ENCODE data around the gene GLI3. TPM values are rescaled to one million over a fixed set of nuclear protein-coding genes. Genes with fewer than 3 reads are reported as not detected.

The GLI3 gene
- total and polyA plus RNA-seq, 4 experiments from 2014 or later, result 0.06 to 0.13 TPM; not detected in 2

- no peaks in the 10 kb centered on the region for H3K27me3 Mint-ChIP-seq
- POLR2A ChIA-PET (ENCODE audit: partially characterized antibody), result no interaction called here
- Histone ChIP-seq H3K4me1 (ENCODE audit: insufficient read depth, low read length) (no peaks in the 10 kb centered on the region), H3K4me3 (ENCODE audit: low read length in 2 of 2) (no peak overlapping the region), H3K27me3 (ENCODE audit: insufficient read depth, low read length) (no peaks in the 10 kb centered on the region), H3K27ac (ENCODE audit: low read depth, low read length) (no peak overlapping the region), H3K36me3 (ENCODE audit: insufficient read depth, low read length) (no peaks in the 10 kb centered on the region), H3K9me3 (ENCODE audit: control insufficient read depth in 1 of 2, low read length in 2 of 2) (no peaks in the 10 kb centered on the region)
- DNase-seq, result no peak
- peaks cover 0 to 3% (median 0%) of the 10 kb centered on the region in 8 donors for H3K9me3 Mint-ChIP-seq
- H3K27ac Mint-ChIP-seq, result no peak overlapping the region
- no peak overlapping the region for H3K4me3 Mint-ChIP-seq
- intact Hi-C loops (cut with micrococcal nuclease), result no loop called here
- no peaks in the 10 kb centered on the region for H3K36me3 Mint-ChIP-seq
- CTCF ChIA-PET (ENCODE audit: partially characterized antibody), result no interaction called here
- no peaks in the 10 kb centered on the region for H3K4me1 Mint-ChIP-seq
Observed at GRCh38 chr7:42162560-42163325, 74.3 kb downstream of the GLI3 start.

GRCh38 chr7:42161719-42162118 is 75.3 kb downstream of the GLI3 start:
- Histone ChIP-seq H3K27me3 (ENCODE audit: insufficient read depth, low read length) (no peaks in the 10 kb centered on the region), H3K27ac (ENCODE audit: low read depth, low read length) (no peak overlapping the region), H3K4me1 (ENCODE audit: insufficient read depth, low read length) (no peaks in the 10 kb centered on the region), H3K4me3 (ENCODE audit: low read length in 2 of 2) (no peak overlapping the region), H3K9me3 (ENCODE audit: control insufficient read depth in 1 of 2, low read length in 2 of 2) (no peaks in the 10 kb centered on the region), H3K36me3 (ENCODE audit: insufficient read depth, low read length) (no peaks in the 10 kb centered on the region)
- no peaks in the 10 kb centered on the region for H3K4me1 Mint-ChIP-seq
- H3K27ac Mint-ChIP-seq, result no peak overlapping the region
- ChIA-PET POLR2A (ENCODE audit: partially characterized antibody) (no interaction called here), CTCF (ENCODE audit: partially characterized antibody) (no interaction called here)
- H3K4me3 Mint-ChIP-seq, result no peak overlapping the region
- intact Hi-C loops (cut with micrococcal nuclease), result no loop called here
- no peak for DNase-seq
- peaks cover 0 to 3% (median 0%) of the 10 kb centered on the region in 8 donors for H3K9me3 Mint-ChIP-seq
- no peaks in the 10 kb centered on the region for H3K36me3 Mint-ChIP-seq
- H3K27me3 Mint-ChIP-seq, result no peaks in the 10 kb centered on the region

GRCh38 chr7:42161110-42161509 is 75.9 kb downstream of the GLI3 start:
- ChIA-PET CTCF (ENCODE audit: partially characterized antibody) (no interaction called here), POLR2A (ENCODE audit: partially characterized antibody) (no interaction called here)
- H3K4me1 ChIP-seq (ENCODE audit: insufficient read depth, low read length), result no peaks in the 10 kb centered on the region
- Mint-ChIP-seq H3K4me1 (no peaks in the 10 kb centered on the region), H3K36me3 (no peaks in the 10 kb centered on the region), H3K27ac (no peak overlapping the region), H3K27me3 (no peaks in the 10 kb centered on the region), H3K4me3 (no peak overlapping the region), H3K9me3 (peaks cover 0 to 3% (median 0%) of the 10 kb centered on the region in 8 donors)
- no peak overlapping the region for H3K27ac ChIP-seq (ENCODE audit: low read depth, low read length)
- intact Hi-C loops (cut with micrococcal nuclease), result no loop called here
- no peaks in the 10 kb centered on the region for H3K36me3 ChIP-seq (ENCODE audit: insufficient read depth, low read length)
- H3K4me3 ChIP-seq (ENCODE audit: low read length in 2 of 2), result no peak overlapping the region
- no peaks in the 10 kb centered on the region for H3K9me3 ChIP-seq (ENCODE audit: control insufficient read depth in 1 of 2, low read length in 2 of 2)
- no peak for DNase-seq
- H3K27me3 ChIP-seq (ENCODE audit: insufficient read depth, low read length), result no peaks in the 10 kb centered on the region

- no peaks in the 10 kb centered on the region for H3K27me3 Mint-ChIP-seq
- H3K27ac Mint-ChIP-seq, result no peak overlapping the region
- no peak overlapping the region for H3K27ac ChIP-seq (ENCODE audit: low read depth, low read length)
- no peaks in the 10 kb centered on the region for H3K27me3 ChIP-seq (ENCODE audit: insufficient read depth, low read length)
- H3K4me1 ChIP-seq (ENCODE audit: insufficient read depth, low read length), result no peaks in the 10 kb centered on the region
- H3K36me3 Mint-ChIP-seq, result no peaks in the 10 kb centered on the region
- H3K4me3 ChIP-seq (ENCODE audit: low read length in 2 of 2), result no peak overlapping the region
- no peaks in the 10 kb centered on the region for H3K9me3 ChIP-seq (ENCODE audit: control insufficient read depth in 1 of 2, low read length in 2 of 2)
- no peak overlapping the region for H3K4me3 Mint-ChIP-seq
- ChIA-PET POLR2A (ENCODE audit: partially characterized antibody) (no interaction called here), CTCF (ENCODE audit: partially characterized antibody) (no interaction called here)
- H3K4me1 Mint-ChIP-seq, result no peaks in the 10 kb centered on the region
- peaks cover 0 to 3% (median 0%) of the 10 kb centered on the region in 8 donors for H3K9me3 Mint-ChIP-seq
- no peak for DNase-seq
- H3K36me3 ChIP-seq (ENCODE audit: insufficient read depth, low read length), result no peaks in the 10 kb centered on the region
- intact Hi-C loops (cut with micrococcal nuclease), result no loop called here
Observed at GRCh38 chr7:42159130-42159529, 77.9 kb downstream of the GLI3 start.

- Mint-ChIP-seq H3K27ac (no peak overlapping the region), H3K36me3 (no peaks in the 10 kb centered on the region), H3K4me3 (no peak overlapping the region), H3K4me1 (no peaks in the 10 kb centered on the region), H3K27me3 (no peaks in the 10 kb centered on the region), H3K9me3 (no peaks in the 10 kb centered on the region)
- Histone ChIP-seq H3K27ac (ENCODE audit: low read depth, low read length) (no peak overlapping the region), H3K4me1 (ENCODE audit: insufficient read depth, low read length) (no peaks in the 10 kb centered on the region), H3K27me3 (ENCODE audit: insufficient read depth, low read length) (no peaks in the 10 kb centered on the region), H3K9me3 (ENCODE audit: control insufficient read depth in 1 of 2, low read length in 2 of 2) (no peaks in the 10 kb centered on the region), H3K4me3 (ENCODE audit: low read length in 2 of 2) (no peak overlapping the region), H3K36me3 (ENCODE audit: insufficient read depth, low read length) (no peaks in the 10 kb centered on the region)
- no peak for DNase-seq
- intact Hi-C loops (cut with micrococcal nuclease), result no loop called here
- ChIA-PET CTCF (ENCODE audit: partially characterized antibody) (no interaction called here), POLR2A (ENCODE audit: partially characterized antibody) (no interaction called here)
Observed at GRCh38 chr7:42156967-42157721, 79.9 kb downstream of the GLI3 start.

- POLR2A ChIA-PET (ENCODE audit: partially characterized antibody), result no interaction called here
- CTCF ChIA-PET (ENCODE audit: partially characterized antibody), result no interaction called here
- H3K27me3 ChIP-seq (ENCODE audit: insufficient read depth, low read length), result no peaks in the 10 kb centered on the region
- intact Hi-C loops (cut with micrococcal nuclease), result no loop called here
- H3K9me3 Mint-ChIP-seq, result no peaks in the 10 kb centered on the region
- DNase-seq, result no peak
- H3K4me3 Mint-ChIP-seq, result no peak overlapping the region
- H3K4me1 Mint-ChIP-seq, result no peaks in the 10 kb centered on the region
- no peaks in the 10 kb centered on the region for H3K9me3 ChIP-seq (ENCODE audit: control insufficient read depth in 1 of 2, low read length in 2 of 2)
- no peaks in the 10 kb centered on the region for H3K36me3 Mint-ChIP-seq
- H3K4me3 ChIP-seq (ENCODE audit: low read length in 2 of 2), result no peak overlapping the region
- H3K4me1 ChIP-seq (ENCODE audit: insufficient read depth, low read length), result no peaks in the 10 kb centered on the region
- no peaks in the 10 kb centered on the region for H3K27me3 Mint-ChIP-seq
- H3K27ac Mint-ChIP-seq, result no peak overlapping the region
- H3K27ac ChIP-seq (ENCODE audit: low read depth, low read length), result no peak overlapping the region
- H3K36me3 ChIP-seq (ENCODE audit: insufficient read depth, low read length), result no peaks in the 10 kb centered on the region
Observed at GRCh38 chr7:42156291-42156865, 80.6 kb downstream of the GLI3 start.

- POLR2A ChIA-PET (ENCODE audit: partially characterized antibody), result interaction anchor here (0.6 kb wide), 1 partner anchor 174 kb away, joined by 3 read pairs; no protein-coding TSS in a partner anchor
- DNase-seq, result no peak
- no peaks in the 10 kb centered on the region for H3K36me3 Mint-ChIP-seq
- no peak overlapping the region for H3K4me3 Mint-ChIP-seq
- CTCF ChIA-PET (ENCODE audit: partially characterized antibody), result no interaction called here
- no peak overlapping the region for H3K4me3 ChIP-seq (ENCODE audit: low read length in 2 of 2)
- no peak overlapping the region for H3K27ac ChIP-seq (ENCODE audit: low read depth, low read length)
- H3K9me3 ChIP-seq (ENCODE audit: control insufficient read depth in 1 of 2, low read length in 2 of 2), result no peaks in the 10 kb centered on the region
- no peaks in the 10 kb centered on the region for H3K27me3 ChIP-seq (ENCODE audit: insufficient read depth, low read length)
- H3K27ac Mint-ChIP-seq, result no peak overlapping the region
- intact Hi-C loops (cut with micrococcal nuclease), result no loop called here
- no peaks in the 10 kb centered on the region for H3K4me1 Mint-ChIP-seq
- no peaks in the 10 kb centered on the region for H3K27me3 Mint-ChIP-seq
- H3K4me1 ChIP-seq (ENCODE audit: insufficient read depth, low read length), result no peaks in the 10 kb centered on the region
- no peaks in the 10 kb centered on the region for H3K9me3 Mint-ChIP-seq
- H3K36me3 ChIP-seq (ENCODE audit: insufficient read depth, low read length), result no peaks in the 10 kb centered on the region
Observed at GRCh38 chr7:42155584-42156290, 81.3 kb downstream of the GLI3 start.

Data from CD4-positive, alpha-beta memory T cell (primary cell).